Mesothelial cell of epicardium (in vitro differentiated cells): ENCODE results near the gene ASPDH. TPM values are rescaled to one million over a fixed set of nuclear protein-coding genes. Genes with fewer than 3 reads are reported as not detected.

Experiments used
- DNase-seq, 2 experiments: peaks; one replicate each; pipeline ENCODE4 v3.0.0; 2021; ENCODE audit warnings: low spot score in 2 of 2; ENCODE audit not compliant: unreplicated experiment in 2 of 2
- H3K27ac Mint-ChIP-seq: 2 replicates; pipeline ENCODE4 v1.8.0; 2021; ENCODE audit warnings: mixed read lengths
- H3K27me3 Mint-ChIP-seq: 2 replicates; pipeline ENCODE4 v1.8.0; 2021; ENCODE audit warnings: low read depth, mixed read lengths
- H3K36me3 Mint-ChIP-seq: 2 replicates; pipeline ENCODE4 v1.8.0; 2021; ENCODE audit warnings: mixed read lengths
- H3K4me1 Mint-ChIP-seq: 2 replicates; pipeline ENCODE4 v1.8.0; 2021; ENCODE audit warnings: mixed read lengths
- H3K4me3 Mint-ChIP-seq: 2 replicates; pipeline ENCODE4 v1.8.0; 2021; ENCODE audit warnings: mild to moderate bottlenecking, moderate library complexity, mixed read lengths
- H3K9me3 Mint-ChIP-seq: 2 replicates; pipeline ENCODE4 v1.8.0; 2021; ENCODE audit warnings: mixed read lengths
- CTCF ChIP-seq: fragments of 200-600 bp; sonication (generic); IDR thresholded peaks from one replicate; pipeline ENCODE4 v1.5.0; 2021; ENCODE audit warnings: antibody characterized with exemption; ENCODE audit not compliant: unreplicated experiment
- total RNA-seq: library from RNA; stranded (reverse); gene quantifications from 3 replicates; pipeline ENCODE4 v1.2.1, GENCODE V29; 2021

ASPDH gene
- total RNA-seq, 1 donor from 2014 or later: not detected

- peaks cover 84% of the 10 kb centered on the region for H3K27me3 Mint-ChIP-seq
- no peaks in the 10 kb centered on the region for H3K9me3 Mint-ChIP-seq
- no peak for DNase-seq
- H3K4me3 Mint-ChIP-seq: no peak overlapping the region
- no peak for TF ChIP-seq CTCF
- H3K27ac Mint-ChIP-seq: no peak overlapping the region
- no peaks in the 10 kb centered on the region for H3K36me3 Mint-ChIP-seq
- H3K4me1 Mint-ChIP-seq: peaks cover 20% of the 10 kb centered on the region
Observed at GRCh38 chr19:50553134-50553703, 39.5 kb upstream of the ASPDH start.

- Mint-ChIP-seq H3K4me1 (peaks cover 20% of the 10 kb centered on the region), H3K27ac (no peak overlapping the region), H3K27me3 (peaks cover 83% of the 10 kb centered on the region), H3K36me3 (no peaks in the 10 kb centered on the region), H3K9me3 (no peaks in the 10 kb centered on the region), H3K4me3 (peak overlapping the region; percentile 26)
- no peak for TF ChIP-seq CTCF
- DNase-seq: no peak
Observed at GRCh38 chr19:50552540-50552939, 38.8 kb upstream of the ASPDH start.

- Mint-ChIP-seq H3K27ac (no peak overlapping the region), H3K4me3 (peak overlapping the region; percentile 70), H3K27me3 (peaks cover 83% of the 10 kb centered on the region), H3K36me3 (no peaks in the 10 kb centered on the region), H3K9me3 (no peaks in the 10 kb centered on the region), H3K4me1 (peaks cover 15% of the 10 kb centered on the region)
- TF ChIP-seq CTCF: no peak
- no peak for DNase-seq
Observed at GRCh38 chr19:50551715-50552187, 38.0 kb upstream of the ASPDH start.

- peak overlapping the region; percentile 70 for H3K4me3 Mint-ChIP-seq
- no peak for DNase-seq
- peaks cover 83% of the 10 kb centered on the region for H3K27me3 Mint-ChIP-seq
- H3K9me3 Mint-ChIP-seq: no peaks in the 10 kb centered on the region
- H3K36me3 Mint-ChIP-seq: no peaks in the 10 kb centered on the region
- H3K27ac Mint-ChIP-seq: no peak overlapping the region
- H3K4me1 Mint-ChIP-seq: peaks cover 10% of the 10 kb centered on the region
- TF ChIP-seq CTCF: no peak
Observed at GRCh38 chr19:50551034-50551714, 37.5 kb upstream of the ASPDH start.

GRCh38 chr19:50550594-50550966, 36.9 kb upstream of the ASPDH start:
- no peak for TF ChIP-seq CTCF
- Mint-ChIP-seq H3K27ac (no peak overlapping the region), H3K27me3 (peaks cover 78% of the 10 kb centered on the region), H3K4me3 (peak overlapping the region; percentile 70), H3K9me3 (no peaks in the 10 kb centered on the region), H3K36me3 (no peaks in the 10 kb centered on the region), H3K4me1 (peaks cover 10% of the 10 kb centered on the region)
- DNase-seq: no peak
